Upper lobe of right lung (tissue), 1 donor: ENCODE data around the gene LMX1A. TPM values are rescaled to one million over a fixed set of nuclear protein-coding genes. Genes with fewer than 3 reads are reported as not detected.

Experiments
- ATAC-seq: fragments of 200-7000 bp; cut with Tn5 transposase; one replicate; pipeline ENCODE4 v1.9.1; 2020; ENCODE audit warnings: mild to moderate bottlenecking, moderate library complexity
- DNase-seq: peaks from one replicate; pipeline ENCODE4 v3.0.0-alpha.2; 2020
- H3K27ac ChIP-seq: fragments of 200-600 bp; one replicate; pipeline ENCODE4 v1.8.0; 2022
- H3K27me3 ChIP-seq: fragments of 200-600 bp; one replicate; pipeline ENCODE4 v1.8.0; 2022; ENCODE audit warnings: mild to moderate bottlenecking
- H3K36me3 ChIP-seq: fragments of 200-600 bp; one replicate; pipeline ENCODE4 v1.8.0; 2022
- H3K4me1 ChIP-seq: fragments of 200-600 bp; one replicate; pipeline ENCODE4 v1.8.0; 2022
- H3K4me3 ChIP-seq: fragments of 200-600 bp; one replicate; pipeline ENCODE4 v1.8.0; 2022; ENCODE audit warnings: mild to moderate bottlenecking
- H3K9me3 ChIP-seq: fragments of 200-600 bp; one replicate; pipeline ENCODE4 v1.8.0; 2022
- intact Hi-C: fragments of 100-400 bp; cut with DNase I; formaldehyde crosslinking; loops from one replicate; pipeline ENCODE4 v1.11.0; 2022
- total RNA-seq: library from RNA; stranded (reverse); fragmentation: NEBNext Ultra II Directional; extraction: Animal tissue kit (Norgen Biotek cat#: 25700); gene quantifications from one replicate; pipeline ENCODE4 v1.2.1, GENCODE V29; 2021
- TF ChIP-seq, protein P1 (sequence below): fragments of 200-600 bp; IDR thresholded peaks from one replicate; pipeline ENCODE4 v1.8.0; 2022; ENCODE audit warnings: antibody characterized with exemption
- donor health status: DM: no; HTN: yes; CAD: no; lungs with severe emphysema.

The LMX1A gene
- total RNA-seq, 1 donor from 2014 or later: not detected

DNA sequence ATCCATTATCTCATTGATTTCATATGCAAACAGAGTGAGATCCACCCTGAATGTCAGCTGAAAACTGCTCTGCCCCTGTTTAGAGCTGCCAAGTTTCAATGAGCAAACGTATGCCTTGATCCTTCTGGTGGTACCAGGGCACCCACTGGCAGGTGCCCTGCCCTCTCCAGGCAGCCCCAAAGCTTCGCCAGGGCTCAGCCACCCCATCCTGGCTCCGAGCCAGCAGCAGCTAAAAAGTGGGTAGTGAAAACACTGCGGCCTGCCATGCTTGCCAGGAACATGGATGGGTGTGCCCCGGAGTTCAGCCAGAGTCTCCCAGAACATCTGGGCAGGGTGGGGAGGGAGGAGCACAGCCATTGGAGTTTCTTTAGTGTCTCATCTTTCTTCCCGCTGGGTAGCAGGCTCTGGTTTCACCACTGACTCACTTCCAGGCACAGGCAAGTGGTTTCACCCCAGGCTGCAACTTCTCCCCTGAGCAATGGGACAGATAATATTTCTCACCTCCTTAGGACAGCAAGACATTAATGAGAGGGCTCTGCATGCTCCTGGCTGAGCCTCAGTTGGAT lies 8.1 kb upstream of the LMX1A start:
- Histone ChIP-seq H3K4me3 (no peak overlapping the region), H3K27ac (no peak overlapping the region), H3K27me3 (peaks cover 27% of the 10 kb centered on the region), H3K4me1 (no peaks in the 10 kb centered on the region), H3K9me3 (no peaks in the 10 kb centered on the region), H3K36me3 (no peaks in the 10 kb centered on the region)
- DNase-seq: no peak
- ATAC-seq: peak; percentile 31
- TF ChIP-seq, protein P1, sequence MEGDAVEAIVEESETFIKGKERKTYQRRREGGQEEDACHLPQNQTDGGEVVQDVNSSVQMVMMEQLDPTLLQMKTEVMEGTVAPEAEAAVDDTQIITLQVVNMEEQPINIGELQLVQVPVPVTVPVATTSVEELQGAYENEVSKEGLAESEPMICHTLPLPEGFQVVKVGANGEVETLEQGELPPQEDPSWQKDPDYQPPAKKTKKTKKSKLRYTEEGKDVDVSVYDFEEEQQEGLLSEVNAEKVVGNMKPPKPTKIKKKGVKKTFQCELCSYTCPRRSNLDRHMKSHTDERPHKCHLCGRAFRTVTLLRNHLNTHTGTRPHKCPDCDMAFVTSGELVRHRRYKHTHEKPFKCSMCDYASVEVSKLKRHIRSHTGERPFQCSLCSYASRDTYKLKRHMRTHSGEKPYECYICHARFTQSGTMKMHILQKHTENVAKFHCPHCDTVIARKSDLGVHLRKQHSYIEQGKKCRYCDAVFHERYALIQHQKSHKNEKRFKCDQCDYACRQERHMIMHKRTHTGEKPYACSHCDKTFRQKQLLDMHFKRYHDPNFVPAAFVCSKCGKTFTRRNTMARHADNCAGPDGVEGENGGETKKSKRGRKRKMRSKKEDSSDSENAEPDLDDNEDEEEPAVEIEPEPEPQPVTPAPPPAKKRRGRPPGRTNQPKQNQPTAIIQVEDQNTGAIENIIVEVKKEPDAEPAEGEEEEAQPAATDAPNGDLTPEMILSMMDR: no peak
- intact Hi-C loops: no loop called here

DNA sequence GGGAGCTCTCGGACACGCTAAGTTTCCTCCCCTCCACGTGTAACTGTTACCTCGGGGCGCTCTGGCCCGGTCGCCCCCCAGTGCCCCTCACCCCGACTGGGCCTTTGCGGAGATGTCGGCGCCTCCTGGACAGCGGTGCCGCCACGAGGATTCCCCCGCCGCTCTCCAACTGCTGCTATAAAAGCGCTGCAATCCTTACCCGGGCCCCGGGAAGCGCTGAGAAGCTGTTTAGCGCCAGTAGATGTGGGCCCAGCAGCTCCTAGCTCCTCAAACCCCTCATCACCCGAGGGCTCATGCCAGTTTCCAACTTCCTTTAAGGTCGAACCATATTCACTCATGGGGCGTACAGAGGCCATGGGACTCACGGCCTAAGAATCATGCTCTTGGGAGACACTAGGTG lies 361 bp upstream of the LMX1A start:
- H3K36me3 ChIP-seq: no peaks in the 10 kb centered on the region
- intact Hi-C loops: no loop called here
- no peak for DNase-seq
- no peak for ATAC-seq
- TF ChIP-seq, protein P1: no peak
- H3K27ac ChIP-seq: no peak overlapping the region
- H3K4me3 ChIP-seq: peak overlapping the region; percentile 36
- H3K27me3 ChIP-seq: peaks cover 86% of the 10 kb centered on the region
- H3K4me1 ChIP-seq: peaks cover 16% of the 10 kb centered on the region
- H3K9me3 ChIP-seq: no peaks in the 10 kb centered on the region

DNA sequence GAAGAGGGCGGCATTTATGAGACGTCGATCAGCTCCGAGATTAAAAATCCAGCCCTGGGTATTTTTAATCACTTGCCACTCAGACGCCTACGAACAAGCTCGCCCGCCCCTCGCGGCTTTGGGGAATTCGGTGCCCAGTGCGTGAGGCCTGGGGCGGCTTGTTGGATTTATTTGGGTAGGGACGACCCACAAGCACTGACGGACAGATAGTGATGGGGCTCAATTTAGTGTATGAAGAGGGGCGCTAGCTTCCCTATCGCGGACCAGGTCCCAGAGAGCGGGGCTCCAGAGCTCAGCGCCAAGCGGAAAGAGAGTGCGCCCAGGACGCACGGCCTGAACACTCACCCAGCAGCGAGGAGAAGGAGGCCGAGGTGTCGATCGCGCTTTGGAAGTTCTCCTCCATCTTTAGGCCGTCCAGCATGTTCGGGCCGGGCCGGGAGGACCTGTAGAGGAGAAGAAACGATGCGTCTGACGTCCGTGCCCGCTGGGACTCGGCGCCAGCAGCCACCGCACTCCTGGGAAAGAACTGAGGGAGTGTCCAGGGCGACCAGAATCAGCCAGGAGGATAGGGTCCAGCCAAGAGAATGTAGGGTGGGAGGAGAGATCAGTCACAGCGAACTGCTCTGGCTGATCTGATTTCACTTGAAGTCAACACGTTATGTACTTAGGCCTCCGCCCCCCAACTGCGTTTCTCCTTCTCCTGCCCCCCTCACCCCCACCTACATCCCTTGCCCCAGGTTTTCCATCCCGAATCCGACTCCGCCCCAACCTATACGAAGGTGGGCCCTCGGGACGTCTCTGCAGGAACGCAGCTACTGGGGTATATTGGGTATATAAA lies 1.2 kb downstream of the LMX1A start:
- H3K36me3 ChIP-seq: no peaks in the 10 kb centered on the region
- intact Hi-C loops: no loop called here
- no peak for ATAC-seq
- no peak overlapping the region for H3K27ac ChIP-seq
- DNase-seq: no peak
- peak overlapping the region; percentile 36 for H3K4me3 ChIP-seq
- TF ChIP-seq, protein P1: no peak
- no peaks in the 10 kb centered on the region for H3K9me3 ChIP-seq
- peaks cover 94% of the 10 kb centered on the region for H3K27me3 ChIP-seq
- peaks cover 16% of the 10 kb centered on the region for H3K4me1 ChIP-seq

DNA sequence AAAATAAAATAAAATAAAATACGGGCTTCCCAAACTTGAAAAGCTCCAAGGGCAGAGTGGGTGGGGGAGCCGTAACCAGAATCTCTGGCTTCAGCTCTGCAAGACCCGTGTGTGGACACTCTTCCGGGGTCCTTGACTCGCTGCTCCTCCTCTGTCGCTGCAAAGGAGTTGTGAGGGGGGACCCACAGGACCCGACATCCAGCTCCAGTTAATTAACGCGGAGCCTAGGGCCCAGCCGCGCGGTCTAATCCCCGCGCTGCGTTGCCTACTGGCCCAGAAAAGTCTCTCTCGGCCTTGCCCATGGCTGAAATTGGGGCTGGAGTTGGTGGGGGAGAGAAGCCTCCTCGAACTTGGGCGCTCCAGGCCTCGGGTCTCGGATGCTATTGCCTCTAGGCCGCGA lies 1.8 kb downstream of the LMX1A start:
- peaks cover 97% of the 10 kb centered on the region for H3K27me3 ChIP-seq
- intact Hi-C loops: no loop called here
- ATAC-seq: no peak
- no peaks in the 10 kb centered on the region for H3K36me3 ChIP-seq
- DNase-seq: no peak
- peaks cover 16% of the 10 kb centered on the region for H3K4me1 ChIP-seq
- TF ChIP-seq, protein P1: no peak
- no peak overlapping the region for H3K4me3 ChIP-seq
- H3K27ac ChIP-seq: no peak overlapping the region
- no peaks in the 10 kb centered on the region for H3K9me3 ChIP-seq

DNA sequence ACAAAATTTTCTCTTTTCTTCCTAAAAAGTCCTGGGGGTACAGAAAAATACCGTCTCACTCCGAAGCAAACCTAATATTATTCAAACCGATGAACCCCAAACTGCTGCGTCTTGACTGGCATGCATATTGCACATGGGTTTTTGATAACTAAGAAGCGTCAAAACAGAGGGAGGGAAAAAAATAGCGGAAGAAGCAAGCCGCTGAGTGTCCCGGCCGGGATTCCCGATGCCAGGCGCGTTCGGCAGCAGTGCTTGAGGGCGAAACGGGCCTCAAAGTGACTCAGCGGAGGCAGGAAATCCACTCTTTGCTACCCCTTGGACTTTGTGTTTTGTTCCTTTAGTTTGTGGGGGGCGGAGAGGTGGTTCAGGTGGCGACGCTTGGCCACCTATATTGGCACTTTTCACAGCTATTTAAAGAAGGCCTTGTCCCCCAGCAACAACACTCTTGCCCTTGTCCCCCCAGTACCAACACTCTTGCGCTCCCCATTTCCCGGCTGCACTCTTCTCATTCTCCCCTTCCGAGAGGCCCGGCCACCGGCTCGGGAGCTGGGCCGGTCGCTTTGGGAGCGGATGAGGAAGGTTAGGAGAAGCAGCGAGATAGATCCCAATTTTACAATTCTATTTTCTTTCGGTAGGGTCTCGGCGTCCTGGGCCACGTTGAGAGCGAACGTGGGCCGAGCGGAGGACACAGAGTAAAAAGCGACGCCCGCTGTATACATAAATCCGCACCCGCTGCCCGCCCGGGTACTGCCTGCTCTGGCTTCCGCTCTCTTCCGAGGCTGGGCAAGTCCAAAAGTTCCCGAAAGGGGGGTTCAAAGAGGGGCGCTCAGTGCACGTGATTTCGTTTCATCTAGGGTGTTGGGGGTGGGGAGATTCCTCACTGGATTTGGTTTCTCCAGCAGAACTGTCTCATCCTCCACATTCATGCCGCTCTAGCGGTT lies 2.5 kb downstream of the LMX1A start:
- H3K4me1 ChIP-seq: peaks cover 16% of the 10 kb centered on the region
- intact Hi-C loops: no loop called here
- no peak overlapping the region for H3K27ac ChIP-seq
- H3K9me3 ChIP-seq: no peaks in the 10 kb centered on the region
- H3K36me3 ChIP-seq: no peaks in the 10 kb centered on the region
- DNase-seq: no peak
- no peak for ATAC-seq
- TF ChIP-seq, protein P1: no peak
- H3K27me3 ChIP-seq: peaks cover 97% of the 10 kb centered on the region
- no peak overlapping the region for H3K4me3 ChIP-seq
